Measurements from ENCODE around the gene TCF7. TPM values are rescaled to one million over a fixed set of nuclear protein-coding genes. Genes with fewer than 3 reads are reported as not detected.
A peak's percentile ranks its signal among the peaks of the same experiment; 100 is the strongest.

TCF7 gene
- total and polyA plus RNA-seq, 2 of the 13 experiments (the other 11 are each of a cell fraction or from before 2014, with no cell fraction given): 6.3 to 6.8 TPM

DNA sequence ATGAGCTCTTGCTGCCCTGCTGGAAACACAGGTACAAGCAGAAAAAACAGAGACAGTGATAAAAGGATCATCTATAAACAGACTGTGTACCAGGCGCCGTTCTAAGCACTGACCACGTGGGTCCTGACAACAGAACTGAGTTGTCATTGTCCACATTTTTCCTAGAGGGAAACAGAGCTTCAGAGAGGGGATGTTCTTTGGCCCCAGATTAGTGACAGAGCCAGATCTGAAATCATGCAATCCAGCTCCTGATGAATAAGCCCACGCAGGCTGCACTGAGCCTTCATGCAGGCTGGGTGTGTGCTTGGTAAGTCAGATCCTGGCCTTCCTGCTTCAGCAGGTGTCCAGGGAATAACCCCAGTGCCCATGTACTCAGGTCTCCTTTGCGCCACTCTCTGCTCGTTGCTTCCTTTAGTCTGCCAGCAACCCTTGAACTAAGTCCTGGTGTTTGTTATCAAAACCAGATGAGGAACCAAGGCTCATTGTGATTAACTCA lies 22.8 kb upstream of the TCF7 start (continued):
- TF ChIP-seq SALL1 (CRISPR knock-in tag; IDR thresholded peaks at IDR 0.05) (peak; percentile 22; the same call in 1 of the 2 replicates), GLI4 (CRISPR knock-in tag; IDR thresholded peaks at IDR 0.05; ENCODE audit: borderline replicate concordance) (no peak), ZNF619 (CRISPR knock-in tag; IDR thresholded peaks at IDR 0.05) (0 out of 2 replicates have a peak, but pooled peaks have one; percentile 49), TARDBP (CRISPR knock-in tag; IDR thresholded peaks at IDR 0.05) (peak; percentile 74), ZBTB7A (CRISPR knock-in tag; IDR thresholded peaks at IDR 0.05) (no peak), BORCS8-MEF2B (CRISPR knock-in tag; IDR thresholded peaks at IDR 0.05) (0 out of 2 replicates have a peak, but pooled peaks have one; percentile 41), ZSCAN21 (CRISPR knock-in tag; IDR thresholded peaks at IDR 0.05; ENCODE audit: borderline replicate concordance) (0 out of 2 replicates have a peak, but pooled peaks have one; percentile 35), FOXA1 (IDR thresholded peaks at IDR 0.05) (no peak), FOXA1 (CRISPR knock-in tag; IDR thresholded peaks at IDR 0.05) (0 out of 2 replicates have a peak, but pooled peaks have one; percentile 15), MYC (CRISPR knock-in tag; IDR thresholded peaks at IDR 0.05; ENCODE audit: borderline replicate concordance) (peak; percentile 33; the same call in 1 of the 2 replicates), ZFP1 (CRISPR knock-in tag; IDR thresholded peaks at IDR 0.05) (no peak)
- TF ChIP-seq, protein P1, sequence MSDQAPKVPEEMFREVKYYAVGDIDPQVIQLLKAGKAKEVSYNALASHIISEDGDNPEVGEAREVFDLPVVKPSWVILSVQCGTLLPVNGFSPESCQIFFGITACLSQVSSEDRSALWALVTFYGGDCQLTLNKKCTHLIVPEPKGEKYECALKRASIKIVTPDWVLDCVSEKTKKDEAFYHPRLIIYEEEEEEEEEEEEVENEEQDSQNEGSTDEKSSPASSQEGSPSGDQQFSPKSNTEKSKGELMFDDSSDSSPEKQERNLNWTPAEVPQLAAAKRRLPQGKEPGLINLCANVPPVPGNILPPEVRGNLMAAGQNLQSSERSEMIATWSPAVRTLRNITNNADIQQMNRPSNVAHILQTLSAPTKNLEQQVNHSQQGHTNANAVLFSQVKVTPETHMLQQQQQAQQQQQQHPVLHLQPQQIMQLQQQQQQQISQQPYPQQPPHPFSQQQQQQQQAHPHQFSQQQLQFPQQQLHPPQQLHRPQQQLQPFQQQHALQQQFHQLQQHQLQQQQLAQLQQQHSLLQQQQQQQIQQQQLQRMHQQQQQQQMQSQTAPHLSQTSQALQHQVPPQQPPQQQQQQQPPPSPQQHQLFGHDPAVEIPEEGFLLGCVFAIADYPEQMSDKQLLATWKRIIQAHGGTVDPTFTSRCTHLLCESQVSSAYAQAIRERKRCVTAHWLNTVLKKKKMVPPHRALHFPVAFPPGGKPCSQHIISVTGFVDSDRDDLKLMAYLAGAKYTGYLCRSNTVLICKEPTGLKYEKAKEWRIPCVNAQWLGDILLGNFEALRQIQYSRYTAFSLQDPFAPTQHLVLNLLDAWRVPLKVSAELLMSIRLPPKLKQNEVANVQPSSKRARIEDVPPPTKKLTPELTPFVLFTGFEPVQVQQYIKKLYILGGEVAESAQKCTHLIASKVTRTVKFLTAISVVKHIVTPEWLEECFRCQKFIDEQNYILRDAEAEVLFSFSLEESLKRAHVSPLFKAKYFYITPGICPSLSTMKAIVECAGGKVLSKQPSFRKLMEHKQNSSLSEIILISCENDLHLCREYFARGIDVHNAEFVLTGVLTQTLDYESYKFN (CRISPR knock-in tag; conservative IDR thresholded peaks at IDR 0.05): peak; percentile 54; the same call in 1 of the 2 replicates
- TF ChIP-seq, protein P2, sequence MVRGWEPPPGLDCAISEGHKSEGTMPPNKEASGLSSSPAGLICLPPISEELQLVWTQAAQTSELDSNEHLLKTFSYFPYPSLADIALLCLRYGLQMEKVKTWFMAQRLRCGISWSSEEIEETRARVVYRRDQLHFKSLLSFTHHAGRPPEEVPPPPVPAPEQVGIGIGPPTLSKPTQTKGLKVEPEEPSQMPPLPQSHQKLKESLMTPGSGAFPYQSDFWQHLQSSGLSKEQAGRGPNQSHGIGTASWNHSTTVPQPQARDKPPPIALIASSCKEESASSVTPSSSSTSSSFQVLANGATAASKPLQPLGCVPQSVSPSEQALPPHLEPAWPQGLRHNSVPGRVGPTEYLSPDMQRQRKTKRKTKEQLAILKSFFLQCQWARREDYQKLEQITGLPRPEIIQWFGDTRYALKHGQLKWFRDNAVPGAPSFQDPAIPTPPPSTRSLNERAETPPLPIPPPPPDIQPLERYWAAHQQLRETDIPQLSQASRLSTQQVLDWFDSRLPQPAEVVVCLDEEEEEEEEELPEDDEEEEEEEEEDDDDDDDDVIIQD (CRISPR knock-in tag; IDR thresholded peaks at IDR 0.05; ENCODE audit: low read depth): peak; percentile 13; the same call in 1 of the 2 replicates
- TF ChIP-seq, protein P3, sequence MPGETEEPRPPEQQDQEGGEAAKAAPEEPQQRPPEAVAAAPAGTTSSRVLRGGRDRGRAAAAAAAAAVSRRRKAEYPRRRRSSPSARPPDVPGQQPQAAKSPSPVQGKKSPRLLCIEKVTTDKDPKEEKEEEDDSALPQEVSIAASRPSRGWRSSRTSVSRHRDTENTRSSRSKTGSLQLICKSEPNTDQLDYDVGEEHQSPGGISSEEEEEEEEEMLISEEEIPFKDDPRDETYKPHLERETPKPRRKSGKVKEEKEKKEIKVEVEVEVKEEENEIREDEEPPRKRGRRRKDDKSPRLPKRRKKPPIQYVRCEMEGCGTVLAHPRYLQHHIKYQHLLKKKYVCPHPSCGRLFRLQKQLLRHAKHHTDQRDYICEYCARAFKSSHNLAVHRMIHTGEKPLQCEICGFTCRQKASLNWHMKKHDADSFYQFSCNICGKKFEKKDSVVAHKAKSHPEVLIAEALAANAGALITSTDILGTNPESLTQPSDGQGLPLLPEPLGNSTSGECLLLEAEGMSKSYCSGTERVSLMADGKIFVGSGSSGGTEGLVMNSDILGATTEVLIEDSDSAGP (CRISPR knock-in tag; IDR thresholded peaks at IDR 0.05; ENCODE audit: borderline replicate concordance): peak; percentile 37; the same call in 1 of the 2 replicates
- TF ChIP-seq, protein P4, sequence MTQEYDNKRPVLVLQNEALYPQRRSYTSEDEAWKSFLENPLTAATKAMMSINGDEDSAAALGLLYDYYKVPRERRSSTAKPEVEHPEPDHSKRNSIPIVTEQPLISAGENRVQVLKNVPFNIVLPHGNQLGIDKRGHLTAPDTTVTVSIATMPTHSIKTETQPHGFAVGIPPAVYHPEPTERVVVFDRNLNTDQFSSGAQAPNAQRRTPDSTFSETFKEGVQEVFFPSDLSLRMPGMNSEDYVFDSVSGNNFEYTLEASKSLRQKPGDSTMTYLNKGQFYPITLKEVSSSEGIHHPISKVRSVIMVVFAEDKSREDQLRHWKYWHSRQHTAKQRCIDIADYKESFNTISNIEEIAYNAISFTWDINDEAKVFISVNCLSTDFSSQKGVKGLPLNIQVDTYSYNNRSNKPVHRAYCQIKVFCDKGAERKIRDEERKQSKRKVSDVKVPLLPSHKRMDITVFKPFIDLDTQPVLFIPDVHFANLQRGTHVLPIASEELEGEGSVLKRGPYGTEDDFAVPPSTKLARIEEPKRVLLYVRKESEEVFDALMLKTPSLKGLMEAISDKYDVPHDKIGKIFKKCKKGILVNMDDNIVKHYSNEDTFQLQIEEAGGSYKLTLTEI (CRISPR knock-in tag; conservative IDR thresholded peaks at IDR 0.05): no peak

All from HepG2 (cell line).